Gastrocnemius medialis (tissue), 4 donors: ENCODE measurements around the gene PSD.

Source experiments
- POLR2A ChIP-seq, 2 donors: fragments of 450-650 bp; IDR thresholded peaks; one replicate each; pipeline ENCODE4 v1.6.1; 2017; ENCODE audit warnings: antibody characterized with exemption in 2 of 2, mild to moderate bottlenecking in 2 of 2, moderate library complexity in 2 of 2
- TF ChIP-seq, protein P1 (sequence below), 5 experiments: fragments of 450-650 bp in 3 of 5; fragments of 200-600 bp in 2 of 5; sonication (generic) in 2 of 5; IDR thresholded peaks in 4 of 5; conservative IDR thresholded peaks in 1 of 5; 1 replicate in 4 of 5; 2 replicates in 1 of 5; pipeline ENCODE4 v1.5.1; 2016 to 2019; ENCODE audit warnings: antibody characterized with exemption in 5 of 5, mild to moderate bottlenecking in 3 of 5, moderate library complexity in 3 of 5

DNA sequence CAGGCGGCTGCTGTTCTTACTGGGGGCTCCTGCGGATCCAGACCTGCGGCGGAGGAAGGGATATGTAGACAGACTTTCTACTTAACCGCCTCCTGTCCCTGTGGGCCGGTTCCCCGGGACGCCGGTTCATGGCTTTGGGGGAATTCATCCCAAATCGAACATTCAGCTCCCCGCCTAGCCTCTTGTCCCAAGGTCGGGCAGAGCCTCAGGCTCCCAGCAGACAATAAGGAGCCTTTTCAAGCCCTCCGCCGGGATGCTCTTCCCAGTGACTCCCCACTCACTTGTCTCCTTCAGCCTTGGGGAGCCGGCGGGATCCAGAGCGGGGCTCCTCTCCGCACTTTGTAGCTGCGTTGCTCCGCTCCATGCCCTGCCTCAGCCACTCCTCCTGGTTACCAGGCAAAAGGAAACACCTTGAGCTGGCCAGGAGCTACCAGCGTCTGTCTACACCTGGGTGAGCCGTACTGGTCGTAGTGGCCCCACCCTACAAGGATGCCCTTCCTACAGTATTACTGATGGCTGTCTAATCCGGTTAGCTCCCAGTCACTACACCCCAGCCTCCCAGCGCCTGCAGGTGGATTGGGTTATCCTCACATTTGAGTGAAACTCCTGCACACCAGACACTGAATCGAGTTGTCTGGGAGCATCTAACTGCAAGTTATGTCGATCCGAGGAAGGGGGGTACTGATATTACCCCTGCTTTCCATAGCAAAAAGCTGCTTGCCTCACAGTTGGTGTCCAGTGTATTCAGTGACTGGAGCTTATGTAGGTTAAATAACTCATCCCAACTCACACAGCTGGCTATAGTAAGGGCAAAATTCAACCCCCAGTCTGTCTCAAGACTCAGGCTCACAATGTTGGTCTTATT is 32.8 kb upstream of the PSD start, which contains the start of gene C10orf95:
- TF ChIP-seq, protein P1, sequence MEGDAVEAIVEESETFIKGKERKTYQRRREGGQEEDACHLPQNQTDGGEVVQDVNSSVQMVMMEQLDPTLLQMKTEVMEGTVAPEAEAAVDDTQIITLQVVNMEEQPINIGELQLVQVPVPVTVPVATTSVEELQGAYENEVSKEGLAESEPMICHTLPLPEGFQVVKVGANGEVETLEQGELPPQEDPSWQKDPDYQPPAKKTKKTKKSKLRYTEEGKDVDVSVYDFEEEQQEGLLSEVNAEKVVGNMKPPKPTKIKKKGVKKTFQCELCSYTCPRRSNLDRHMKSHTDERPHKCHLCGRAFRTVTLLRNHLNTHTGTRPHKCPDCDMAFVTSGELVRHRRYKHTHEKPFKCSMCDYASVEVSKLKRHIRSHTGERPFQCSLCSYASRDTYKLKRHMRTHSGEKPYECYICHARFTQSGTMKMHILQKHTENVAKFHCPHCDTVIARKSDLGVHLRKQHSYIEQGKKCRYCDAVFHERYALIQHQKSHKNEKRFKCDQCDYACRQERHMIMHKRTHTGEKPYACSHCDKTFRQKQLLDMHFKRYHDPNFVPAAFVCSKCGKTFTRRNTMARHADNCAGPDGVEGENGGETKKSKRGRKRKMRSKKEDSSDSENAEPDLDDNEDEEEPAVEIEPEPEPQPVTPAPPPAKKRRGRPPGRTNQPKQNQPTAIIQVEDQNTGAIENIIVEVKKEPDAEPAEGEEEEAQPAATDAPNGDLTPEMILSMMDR (IDR thresholded peaks at IDR 0.05 in 4 of 5, conservative IDR thresholded peaks at IDR 0.05 in 1 of 5), result no peak
- TF ChIP-seq POLR2A (IDR thresholded peaks at IDR 0.05), result no peak
